GM19193 (cell line): ENCODE data around the gene UBE2C.

Experiments
- POLR2A ChIP-seq: IDR thresholded peaks from 4 replicates; pipeline ENCODE4 v1.6.1; 2011; ENCODE audit not compliant: insufficient read depth, insufficient read length; ENCODE audit errors: extremely low read depth

UBE2C gene

DNA sequence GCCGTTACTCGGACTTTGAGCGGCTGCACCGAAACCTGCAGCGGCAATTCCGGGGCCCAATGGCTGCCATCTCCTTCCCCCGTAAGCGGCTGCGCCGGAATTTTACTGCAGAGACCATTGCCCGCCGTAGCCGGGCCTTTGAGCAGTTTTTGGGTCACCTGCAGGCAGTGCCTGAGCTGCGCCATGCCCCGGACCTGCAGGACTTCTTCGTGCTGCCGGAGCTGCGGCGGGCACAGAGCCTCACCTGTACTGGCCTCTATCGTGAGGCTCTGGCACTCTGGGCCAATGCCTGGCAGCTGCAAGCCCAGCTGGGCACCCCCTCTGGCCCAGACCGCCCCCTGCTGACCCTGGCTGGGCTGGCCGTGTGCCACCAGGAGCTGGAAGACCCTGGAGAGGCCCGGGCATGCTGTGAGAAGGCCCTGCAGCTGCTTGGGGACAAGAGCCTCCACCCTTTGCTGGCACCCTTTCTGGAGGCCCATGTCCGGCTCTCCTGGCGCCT, 28.3 kb downstream of the UBE2C start:
- TF ChIP-seq POLR2A = no peak

DNA sequence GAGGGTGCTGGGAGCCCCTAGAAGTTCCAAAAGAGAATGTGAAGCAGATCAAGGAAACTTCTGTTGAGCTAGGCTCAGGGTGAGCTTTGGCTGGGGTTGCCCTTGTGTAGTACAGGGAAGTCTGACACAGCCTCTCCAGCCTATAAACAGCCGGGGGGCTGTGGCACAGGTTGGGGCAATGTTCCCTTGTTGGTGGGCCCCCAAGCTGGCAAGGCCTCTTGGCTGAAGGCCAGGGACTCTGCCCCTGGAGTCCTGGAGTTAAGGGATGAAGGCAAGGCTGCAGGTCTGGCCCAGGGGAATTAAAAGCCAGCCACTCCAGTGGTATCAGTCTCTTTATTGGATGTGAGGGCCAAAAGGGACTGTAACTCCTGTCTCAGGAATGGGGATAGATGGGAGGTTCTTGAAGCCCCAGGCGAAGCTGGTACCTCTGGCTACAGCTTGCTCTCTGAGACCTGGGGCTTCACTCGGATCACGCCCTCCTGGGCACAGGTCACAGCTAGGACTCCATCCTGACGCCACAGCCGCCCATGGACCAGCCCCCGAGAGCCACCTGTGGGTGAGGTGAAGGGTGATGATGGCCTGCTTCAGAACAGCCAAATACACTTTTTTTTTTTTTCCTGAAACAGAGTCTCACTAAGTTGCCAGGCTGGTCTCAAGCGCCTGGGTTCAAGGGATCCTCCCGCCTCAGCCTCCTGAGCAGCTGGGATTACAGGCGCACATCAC, 29.1 kb downstream of the UBE2C start:
- no peak for TF ChIP-seq POLR2A

DNA sequence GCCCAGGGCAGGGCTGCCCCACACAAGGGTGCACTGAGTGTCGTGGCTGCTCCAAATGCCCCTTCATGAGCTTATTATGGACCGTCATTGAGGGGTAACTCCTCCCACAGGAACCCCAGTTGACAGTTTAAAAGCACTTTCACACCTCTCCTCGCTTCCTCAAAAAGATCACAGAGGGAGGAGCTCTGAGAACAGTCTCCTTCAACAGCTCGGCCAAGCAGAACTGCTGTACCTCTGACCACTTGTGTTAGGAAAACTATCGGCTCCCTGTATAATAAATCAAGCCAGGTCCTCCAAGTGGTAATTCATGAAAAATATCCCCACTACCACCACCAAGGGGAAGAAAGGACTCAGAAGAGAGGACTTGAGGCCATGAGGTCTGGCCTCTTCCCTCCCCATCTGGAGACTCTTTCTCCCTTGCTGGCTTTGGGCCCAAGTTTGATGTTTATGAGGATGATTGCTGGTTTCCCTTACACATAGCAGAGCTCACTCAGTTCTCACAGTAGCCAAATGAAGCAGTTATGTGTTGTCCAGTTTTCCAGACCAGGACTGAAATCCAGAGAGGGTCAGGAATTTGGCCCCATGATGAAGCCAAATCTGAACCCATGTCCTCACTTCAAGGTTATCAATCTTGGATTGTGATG, 29.8 kb downstream of the UBE2C start:
- TF ChIP-seq POLR2A = no peak

DNA sequence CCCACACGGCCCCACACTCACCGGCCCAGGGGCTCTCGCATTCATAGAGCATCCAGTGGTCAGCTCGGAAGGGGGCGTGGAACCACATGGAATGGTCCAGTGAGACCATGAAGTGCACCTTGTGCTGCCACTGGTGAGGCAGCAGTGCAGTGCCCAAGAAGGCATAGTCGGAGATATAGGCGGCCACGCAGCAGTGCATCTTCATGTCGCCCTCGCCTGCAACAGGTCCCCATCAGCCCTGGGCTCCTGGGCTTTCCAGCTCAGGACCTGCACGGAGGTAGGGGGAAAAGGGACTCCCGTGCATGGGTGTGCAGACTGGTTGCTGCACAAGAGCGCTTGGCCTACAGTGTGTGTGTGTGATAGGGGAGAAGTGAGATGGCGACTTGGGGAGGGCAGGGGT, 31.1 kb downstream of the UBE2C start:
- no peak for TF ChIP-seq POLR2A

DNA sequence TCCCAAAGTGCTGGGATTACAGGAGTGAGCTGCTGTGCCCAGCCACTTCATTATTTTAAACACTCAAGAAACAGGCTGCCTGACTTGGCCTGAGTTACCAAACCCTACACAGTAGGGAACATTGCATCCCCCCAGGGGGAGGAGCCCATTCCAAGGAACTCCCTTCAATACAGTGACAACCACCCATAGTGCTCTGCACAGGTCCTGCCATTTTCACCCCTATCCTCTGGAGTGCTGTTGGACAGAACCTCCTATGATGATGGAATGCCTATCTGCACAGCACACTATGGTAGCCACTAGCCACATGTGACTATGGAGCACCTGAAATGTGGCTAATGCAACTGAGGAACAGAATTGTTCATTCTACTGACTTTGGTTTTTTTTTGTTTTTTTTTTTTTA, 33.0 kb downstream of the UBE2C start:
- no peak for TF ChIP-seq POLR2A

DNA sequence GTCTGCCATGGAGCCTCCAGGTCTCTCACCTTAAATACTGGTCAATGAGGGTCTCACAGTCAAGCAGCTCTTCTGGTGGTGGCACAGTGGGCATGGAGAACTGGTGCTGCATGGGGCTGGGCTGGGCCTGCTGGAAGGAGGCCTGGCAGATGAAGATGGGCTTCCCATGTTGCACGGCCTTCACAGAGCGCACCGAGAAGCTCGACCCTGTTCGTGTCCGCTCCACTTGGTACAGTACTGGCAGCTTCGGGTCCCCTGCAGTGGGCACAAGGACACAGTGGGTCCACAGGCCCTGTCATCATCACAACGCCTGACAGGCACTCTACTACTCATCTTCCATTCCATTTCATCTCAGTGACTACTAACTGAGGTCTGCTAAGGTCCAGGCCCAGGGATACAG, 36.0 kb downstream of the UBE2C start:
- TF ChIP-seq POLR2A = no peak

DNA sequence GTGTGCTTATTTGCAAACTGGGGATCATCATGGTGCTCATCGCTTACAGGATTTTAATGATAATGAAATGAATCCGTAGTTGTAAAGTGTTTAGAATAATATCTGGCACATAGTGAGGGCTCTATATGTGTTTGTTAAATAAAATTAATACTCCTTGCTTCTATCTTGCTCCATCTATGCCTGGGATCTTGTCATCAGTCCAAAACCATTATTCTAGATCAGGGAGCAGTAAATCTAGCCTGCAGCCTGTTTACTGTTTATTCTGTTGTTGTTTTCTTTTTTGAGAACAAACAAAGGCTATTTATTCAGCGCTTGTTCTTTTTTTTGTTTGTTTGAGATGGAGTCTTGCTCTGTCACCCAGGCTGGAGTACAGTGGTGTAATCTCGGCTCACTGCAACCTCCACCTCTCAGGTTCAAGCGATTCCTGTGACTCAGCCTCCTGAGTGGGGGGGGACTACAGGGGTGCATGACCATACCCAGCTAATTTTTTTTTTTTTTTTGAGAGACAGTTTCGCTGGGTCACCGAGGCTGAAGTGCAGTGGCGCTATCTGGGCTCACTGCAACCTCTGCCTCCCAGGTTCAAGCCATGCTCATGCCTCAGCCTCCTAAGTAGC, 36.6 kb downstream of the UBE2C start:
- TF ChIP-seq POLR2A = no peak

DNA sequence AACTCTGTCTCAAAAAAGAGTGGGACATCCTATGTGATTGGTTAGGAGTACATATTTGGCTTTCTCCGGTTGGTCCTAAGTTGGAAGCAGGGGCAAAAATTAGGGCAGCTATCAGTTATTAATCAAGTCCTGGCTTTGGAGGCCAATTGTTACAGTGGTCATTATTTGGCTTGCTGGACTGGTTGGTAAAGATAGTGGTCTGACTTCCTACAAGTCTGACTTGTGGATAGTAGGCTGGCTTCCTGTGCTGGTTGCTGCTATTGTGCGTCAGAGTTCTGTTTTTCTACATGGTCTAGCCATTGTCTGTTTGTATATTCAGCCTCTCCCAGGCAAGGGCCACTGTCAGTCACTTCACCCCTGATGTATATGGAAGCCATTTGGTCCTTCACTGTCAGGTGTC, 37.8 kb downstream of the UBE2C start:
- no peak for TF ChIP-seq POLR2A

DNA sequence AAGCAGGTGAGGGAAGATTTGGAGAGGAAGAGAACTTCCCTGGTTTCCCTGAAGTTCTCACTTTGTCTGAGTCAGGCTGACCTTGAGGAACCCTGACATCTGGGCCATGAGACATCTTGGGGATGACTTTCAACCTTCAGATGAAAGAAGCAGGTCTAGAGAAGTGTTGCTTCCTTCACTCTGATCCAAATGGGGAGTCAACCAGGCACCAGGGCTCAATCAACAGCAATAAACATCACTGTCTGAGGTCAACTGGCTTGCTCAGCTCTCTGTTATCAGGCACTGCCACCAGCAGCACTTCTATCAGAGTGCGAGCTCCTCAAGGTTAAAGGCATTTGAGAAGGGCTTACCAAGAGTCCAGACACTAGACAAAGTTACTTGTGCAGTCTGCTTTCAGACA, 38.5 kb downstream of the UBE2C start:
- no peak for TF ChIP-seq POLR2A

DNA sequence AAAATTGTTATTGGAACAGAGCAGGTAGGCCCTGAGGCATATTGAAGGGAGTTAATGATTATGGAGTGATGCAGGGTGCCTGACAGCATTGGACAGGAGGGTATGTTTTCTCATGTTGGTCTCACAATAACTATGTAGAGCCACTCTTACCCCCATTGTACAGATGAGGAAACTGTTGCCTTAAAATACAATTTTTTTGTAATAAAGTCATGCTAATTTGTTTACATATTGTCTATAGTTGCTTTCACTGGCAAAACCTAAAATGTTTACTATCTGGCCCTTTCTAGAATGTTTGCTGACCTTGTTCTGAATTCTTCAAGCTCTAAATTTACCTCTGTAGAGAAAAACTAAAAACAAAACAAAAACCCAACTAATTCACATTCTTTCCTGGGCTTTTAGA, 39.1 kb downstream of the UBE2C start:
- TF ChIP-seq POLR2A = no peak

DNA sequence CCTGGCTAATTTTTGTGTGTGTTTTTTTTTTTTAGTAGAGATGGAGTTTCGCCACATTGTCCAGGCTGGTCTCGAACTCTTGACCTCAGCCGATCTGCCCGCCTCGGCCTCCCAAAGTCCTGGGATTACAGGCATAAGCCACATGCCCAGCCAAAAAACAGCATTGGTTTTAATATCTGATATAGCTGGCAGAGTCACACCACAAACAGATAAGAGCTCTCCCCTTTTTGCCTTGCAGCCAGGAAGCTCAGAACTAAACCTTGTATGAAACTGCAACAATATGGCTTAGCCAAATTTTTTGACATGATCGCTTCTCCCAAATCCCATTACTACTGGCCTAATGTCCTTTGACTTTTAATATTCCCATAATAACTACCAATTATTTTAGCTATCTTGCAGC, 39.9 kb downstream of the UBE2C start:
- TF ChIP-seq POLR2A = no peak

DNA sequence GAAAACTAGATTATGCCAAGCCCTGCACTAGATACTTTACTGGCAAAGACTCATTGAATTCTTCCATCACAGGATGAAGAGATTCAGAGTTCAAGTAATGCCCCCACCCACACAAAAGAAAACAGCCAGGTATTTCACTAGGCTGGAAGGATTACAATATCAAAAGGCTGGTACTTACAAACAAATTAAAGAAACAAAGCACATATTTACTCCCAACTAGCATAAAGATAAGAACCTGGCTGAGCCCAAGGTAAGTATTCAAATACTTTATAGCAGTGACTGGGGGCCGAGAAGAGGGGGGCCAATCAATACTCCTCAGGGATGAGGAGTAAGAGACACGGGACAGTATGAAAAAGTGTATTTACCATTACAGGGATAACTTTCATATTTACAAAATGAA, 41.0 kb downstream of the UBE2C start:
- no peak for TF ChIP-seq POLR2A

DNA sequence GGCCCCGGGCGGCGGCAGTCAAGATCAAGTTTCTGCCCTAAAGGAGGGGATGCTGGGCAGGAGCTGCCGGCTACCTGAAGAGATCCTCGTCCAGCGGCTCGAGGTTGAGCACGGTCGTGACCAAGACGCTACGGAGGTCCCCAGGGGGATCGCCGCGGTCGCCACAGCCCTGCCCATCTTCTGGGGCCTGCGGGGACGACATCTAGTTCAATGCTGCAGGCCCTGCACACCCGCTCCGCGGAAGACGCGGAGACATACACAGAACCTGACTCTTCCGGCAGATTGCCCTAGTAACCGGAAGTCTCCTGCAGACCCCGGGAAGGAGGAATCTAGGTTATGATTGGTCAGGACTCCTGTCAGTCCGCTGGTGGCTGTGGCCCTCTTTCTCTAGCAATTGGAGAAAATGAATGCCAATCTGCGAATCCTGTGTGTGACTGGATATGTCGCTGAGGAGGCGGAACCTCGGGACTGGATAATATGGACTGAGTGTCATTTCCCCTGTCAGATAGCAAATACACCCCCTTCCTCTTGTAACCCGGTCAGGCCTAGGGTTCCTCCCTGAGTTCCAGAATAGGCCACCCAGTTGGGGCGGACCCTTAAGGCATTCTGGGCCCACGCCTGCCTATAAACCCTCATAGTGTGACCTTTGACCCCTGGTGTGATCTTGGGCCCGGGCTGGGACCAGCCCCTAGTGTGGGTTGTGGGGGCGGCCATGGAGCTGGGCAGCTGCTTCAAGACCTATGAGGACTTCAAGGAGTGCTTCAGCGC, 44.9 kb downstream of the UBE2C start, which contains the start of the genes ACOT8 and ZSWIM3:
Gene ACOT8, minus strand, starts transcription at position 279 of the 768 bp plus-strand sequence. Its CDS starts 77 bp downstream, at position 202.
Gene ZSWIM3, plus strand, starts transcription at position 501 of the 768 bp plus-strand sequence. Its CDS starts 212 bp downstream, at position 713.
- peak; percentile 94 for TF ChIP-seq POLR2A

DNA sequence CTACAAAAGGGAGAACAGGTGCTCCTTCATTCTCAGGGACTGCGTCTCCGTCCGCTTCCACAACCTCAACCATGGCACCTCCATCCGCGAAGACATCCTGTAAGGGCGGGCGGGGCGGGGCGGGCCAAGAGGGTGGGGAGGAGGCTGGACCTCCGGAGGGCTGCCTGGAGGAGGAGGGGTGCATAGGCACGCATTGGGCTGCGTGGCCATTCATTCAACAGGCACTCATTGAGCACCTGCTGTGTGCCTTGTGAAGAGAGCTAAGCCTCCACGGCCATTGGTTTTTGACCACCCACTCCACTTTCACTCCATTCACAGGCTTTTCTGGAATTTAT, 45.4 kb downstream of the UBE2C start:
- TF ChIP-seq POLR2A = no peak

DNA sequence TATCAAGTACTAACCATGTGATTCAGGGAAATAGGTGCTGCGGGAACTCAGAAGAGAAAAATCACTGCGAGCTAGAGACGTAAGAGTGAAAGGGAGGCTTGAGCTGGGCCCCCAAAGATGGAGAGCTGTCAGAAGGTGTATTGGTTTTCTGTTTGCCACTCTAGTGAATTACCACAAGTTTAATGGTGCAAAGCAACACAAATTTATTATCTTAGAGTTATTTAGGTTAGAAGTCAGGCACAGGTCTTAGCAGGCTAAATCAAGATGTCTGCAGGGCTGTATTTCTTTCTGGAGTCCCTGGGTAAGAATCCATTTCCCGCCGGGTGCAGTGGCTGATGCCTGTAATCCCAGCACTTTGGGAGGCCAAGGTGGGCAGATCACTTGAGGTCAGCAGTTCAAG, 47.5 kb downstream of the UBE2C start:
- TF ChIP-seq POLR2A = no peak
